HEK293 (cell line): ENCODE data around the gene SUFU.
A peak's percentile ranks its signal among the peaks of the same experiment; 100 is the strongest.
"Not testable (repeated sequence)": the region's sequence is repeated elsewhere in the genome, so short reads cannot be mapped to it uniquely, and the experiment has no call there.

ENCODE experiments used
- CTCF ChIA-PET: fragments of 350-600 bp; formaldehyde crosslinking; extraction: SDS; loops from one replicate; lab custom pipeline; 2021; ENCODE audit warnings: antibody characterized with exemption; lab: Yijun Ruan, JAX
- POLR2A ChIA-PET: fragments of 300-600 bp; formaldehyde crosslinking; extraction: SDS; loops from one replicate; lab custom pipeline; 2020; ENCODE audit warnings: antibody characterized with exemption, inconsistent platforms; lab: Yijun Ruan, JAX
- H3K27ac ChIP-seq: fragments of 200-500 bp; sonication (Bioruptor generic); 2 replicates; pipeline ENCODE4 v1.5.1; 2014; ENCODE audit warnings: low read depth, low read length, control low read depth, inconsistent platforms; ENCODE audit errors: extremely low read depth
- H3K36me3 ChIP-seq, 2 experiments: fragments of 200-500 bp in 1 of 2; sonication (Bioruptor generic) in 1 of 2; 1 replicate in 1 of 2; 2 replicates in 1 of 2; pipeline ENCODE4 v1.5.1; 2014 to 2017; ENCODE audit warnings: inconsistent platforms in 2 of 2, low read length in 2 of 2; ENCODE audit not compliant: control insufficient read depth in 2 of 2, insufficient read depth in 1 of 2
- H3K4me1 ChIP-seq: fragments of 200-500 bp; sonication (Bioruptor generic); 2 replicates; pipeline ENCODE4 v1.5.1; 2014; ENCODE audit warnings: mild to moderate bottlenecking, low read length, inconsistent platforms; ENCODE audit not compliant: control insufficient read depth, insufficient read depth
- H3K4me3 ChIP-seq: 2 replicates; pipeline ENCODE4 v1.5.1; 2011; ENCODE audit warnings: low read depth, mild to moderate bottlenecking, control low read depth, low read length, moderate library complexity
- H3K9me3 ChIP-seq: fragments of 200-500 bp; sonication (Bioruptor generic); 2 replicates; pipeline ENCODE4 v1.5.1; 2014; ENCODE audit warnings: low read depth, low read length, inconsistent platforms; ENCODE audit not compliant: control insufficient read depth, insufficient read depth
- EGR2 ChIP-seq: fragments of 450-650 bp; formaldehyde crosslinking; IDR thresholded peaks from 2 replicates; pipeline ENCODE4 v1.5.1; 2016; ENCODE audit warnings: low read depth, missing biosample characterization, missing genetic modification characterization
- HOXD13 ChIP-seq: sonication (generic); formaldehyde crosslinking; IDR thresholded peaks from 2 replicates; pipeline ENCODE4 v1.8.0; 2022; ENCODE audit warnings: missing genetic modification reagents, borderline replicate concordance
- KLF10 ChIP-seq: fragments of 450-650 bp; IDR thresholded peaks from 2 replicates; pipeline ENCODE4 v1.5.1; 2018; ENCODE audit warnings: missing biosample characterization, mild to moderate bottlenecking, missing genetic modification characterization
- ZFHX2 ChIP-seq: fragments of 450-650 bp; formaldehyde crosslinking; conservative IDR thresholded peaks from 2 replicates; pipeline ENCODE4 v1.5.1; 2016; ENCODE audit warnings: missing biosample characterization, missing genetic modification characterization
- ZFP41 ChIP-seq: fragments of 450-650 bp; formaldehyde crosslinking; IDR thresholded peaks from 2 replicates; pipeline ENCODE4 v1.5.1; 2016; ENCODE audit warnings: missing biosample characterization, missing genetic modification characterization, borderline replicate concordance
- ZNF155 ChIP-seq: fragments of 450-650 bp; formaldehyde crosslinking; IDR thresholded peaks from 2 replicates; pipeline ENCODE4 v1.5.1; 2016; ENCODE audit warnings: missing biosample characterization, missing genetic modification characterization
- ZNF223 ChIP-seq: fragments of 450-650 bp; formaldehyde crosslinking; IDR thresholded peaks from 2 replicates; pipeline ENCODE4 v1.5.1; 2016; ENCODE audit warnings: missing biosample characterization, missing genetic modification characterization
- ZNF23 ChIP-seq: fragments of 450-650 bp; formaldehyde crosslinking; IDR thresholded peaks from 2 replicates; pipeline ENCODE4 v1.5.1; 2016; ENCODE audit warnings: missing biosample characterization, missing genetic modification characterization, borderline replicate concordance
- ZNF239 ChIP-seq: fragments of 450-650 bp; formaldehyde crosslinking; IDR thresholded peaks from 2 replicates; pipeline ENCODE4 v1.5.1; 2016; ENCODE audit warnings: missing biosample characterization, missing genetic modification characterization
- ZNF24 ChIP-seq: fragments of 450-650 bp; formaldehyde crosslinking; IDR thresholded peaks from 2 replicates; pipeline ENCODE4 v1.5.1; 2016; ENCODE audit warnings: missing biosample characterization, missing genetic modification characterization
- ZNF311 ChIP-seq: fragments of 450-650 bp; formaldehyde crosslinking; IDR thresholded peaks from 2 replicates; pipeline ENCODE4 v1.5.1; 2017; ENCODE audit warnings: missing biosample characterization, missing genetic modification characterization, borderline replicate concordance
- ZNF404 ChIP-seq: fragments of 450-650 bp; formaldehyde crosslinking; IDR thresholded peaks from 2 replicates; pipeline ENCODE4 v1.5.1; 2017; ENCODE audit warnings: missing biosample characterization, missing genetic modification characterization
- ZNF501 ChIP-seq: fragments of 450-650 bp; formaldehyde crosslinking; IDR thresholded peaks from 2 replicates; pipeline ENCODE4 v1.5.1; 2016; ENCODE audit warnings: missing biosample characterization, missing genetic modification characterization
- ZNF561 ChIP-seq: fragments of 450-650 bp; IDR thresholded peaks from 2 replicates; pipeline ENCODE4 v1.5.1; 2018; ENCODE audit warnings: missing biosample characterization, missing genetic modification characterization, borderline replicate concordance
- ZNF610 ChIP-seq: fragments of 450-650 bp; formaldehyde crosslinking; IDR thresholded peaks from 2 replicates; pipeline ENCODE4 v1.5.1; 2016; ENCODE audit warnings: missing biosample characterization, missing genetic modification characterization, borderline replicate concordance
- ZNF658 ChIP-seq: fragments of 450-650 bp; formaldehyde crosslinking; IDR thresholded peaks from 2 replicates; pipeline ENCODE4; 2016; ENCODE audit warnings: missing biosample characterization, missing genetic modification characterization
- ZNF660 ChIP-seq: fragments of 450-650 bp; IDR thresholded peaks from 2 replicates; pipeline ENCODE4 v1.5.1; 2018; ENCODE audit warnings: missing biosample characterization, mild to moderate bottlenecking, missing genetic modification characterization
- ZNF701 ChIP-seq: fragments of 450-650 bp; formaldehyde crosslinking; IDR thresholded peaks from 2 replicates; pipeline ENCODE4 v1.5.1; 2016; ENCODE audit warnings: missing biosample characterization, missing genetic modification characterization
- ZNF747 ChIP-seq: fragments of 450-650 bp; formaldehyde crosslinking; IDR thresholded peaks from 2 replicates; pipeline ENCODE4 v1.5.1; 2016; ENCODE audit warnings: missing biosample characterization, missing genetic modification characterization
- TF ChIP-seq, protein P1 (sequence below): fragments of 450-650 bp; formaldehyde crosslinking; IDR thresholded peaks from 2 replicates; pipeline ENCODE4 v1.5.1; 2016; ENCODE audit warnings: missing biosample characterization, missing genetic modification characterization, borderline replicate concordance
- TF ChIP-seq, protein P2 (sequence below): fragments of 450-650 bp; formaldehyde crosslinking; IDR thresholded peaks from 2 replicates; pipeline ENCODE4 v1.5.1; 2016; ENCODE audit warnings: missing biosample characterization, missing genetic modification characterization
- TF ChIP-seq, protein P3 (sequence below): fragments of 450-650 bp; formaldehyde crosslinking; IDR thresholded peaks from 2 replicates; pipeline ENCODE4 v1.5.1; 2016; ENCODE audit warnings: missing biosample characterization, missing genetic modification characterization
- TF ChIP-seq, protein P4 (sequence below): fragments of 450-650 bp; formaldehyde crosslinking; optimal IDR thresholded peaks from 2 replicates; pipeline ENCODE3; 2016; ENCODE audit warnings: missing biosample characterization, mild to moderate bottlenecking, missing genetic modification characterization

SUFU gene

DNA sequence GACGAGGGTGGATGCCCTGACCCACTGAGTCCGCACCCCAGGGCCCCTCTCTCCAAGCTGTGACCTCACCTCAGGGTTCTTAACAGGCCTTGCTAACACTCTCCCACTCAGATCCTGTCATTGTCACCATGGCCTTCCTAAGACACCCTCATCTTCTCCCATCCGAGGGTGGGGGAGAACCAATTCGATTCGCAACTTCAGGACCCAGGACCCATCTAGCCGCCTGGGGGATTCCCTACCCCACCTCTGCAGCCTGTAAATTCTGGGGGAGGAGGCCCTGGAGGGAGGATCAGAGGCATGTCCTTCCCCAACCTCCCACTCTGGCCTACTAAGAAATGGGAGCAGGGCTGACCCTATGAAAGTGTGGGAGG is 157.9 kb downstream of the SUFU start:
- Histone ChIP-seq H3K9me3 (no peaks in the 10 kb centered on the region), H3K4me1 (no peaks in the 10 kb centered on the region), H3K27ac (no peak overlapping the region), H3K4me3 (no peak overlapping the region), H3K36me3 (peaks cover 0 to 18% of the 10 kb centered on the region in 2 experiments; a peak in 2 of 3 replicates)
- ChIA-PET CTCF (interaction anchor here (2.0 kb wide), 1 partner anchor 8 kb away, joined by 15 read pairs; no protein-coding TSS in a partner anchor), POLR2A (interaction anchor here (0.5 to 1.5 kb wide), 3 partner anchors 14 to 148 kb away, joined by 3 to 7 read pairs (median 3); partner anchors contain the start of gene ARL3)
- no peak for TF ChIP-seq ZNF24 (tag by site-specific recombination)
- TF ChIP-seq ZNF155 (tag by site-specific recombination): no peak
- TF ChIP-seq ZNF23 (tag by site-specific recombination): no peak
- no peak for TF ChIP-seq ZNF239 (tag by site-specific recombination)
- TF ChIP-seq, protein P1, sequence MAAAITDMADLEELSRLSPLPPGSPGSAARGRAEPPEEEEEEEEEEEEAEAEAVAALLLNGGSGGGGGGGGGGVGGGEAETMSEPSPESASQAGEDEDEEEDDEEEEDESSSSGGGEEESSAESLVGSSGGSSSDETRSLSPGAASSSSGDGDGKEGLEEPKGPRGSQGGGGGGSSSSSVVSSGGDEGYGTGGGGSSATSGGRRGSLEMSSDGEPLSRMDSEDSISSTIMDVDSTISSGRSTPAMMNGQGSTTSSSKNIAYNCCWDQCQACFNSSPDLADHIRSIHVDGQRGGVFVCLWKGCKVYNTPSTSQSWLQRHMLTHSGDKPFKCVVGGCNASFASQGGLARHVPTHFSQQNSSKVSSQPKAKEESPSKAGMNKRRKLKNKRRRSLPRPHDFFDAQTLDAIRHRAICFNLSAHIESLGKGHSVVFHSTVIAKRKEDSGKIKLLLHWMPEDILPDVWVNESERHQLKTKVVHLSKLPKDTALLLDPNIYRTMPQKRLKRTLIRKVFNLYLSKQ (tag by site-specific recombination): no peak
- TF ChIP-seq ZFHX2: peak; percentile 81
- TF ChIP-seq ZNF658: no peak
- no peak for TF ChIP-seq ZNF747
- peak; percentile 73 for TF ChIP-seq EGR2 (tag by site-specific recombination)
- TF ChIP-seq ZNF610: no peak
- TF ChIP-seq ZNF660 (tag by site-specific recombination): no peak

DNA sequence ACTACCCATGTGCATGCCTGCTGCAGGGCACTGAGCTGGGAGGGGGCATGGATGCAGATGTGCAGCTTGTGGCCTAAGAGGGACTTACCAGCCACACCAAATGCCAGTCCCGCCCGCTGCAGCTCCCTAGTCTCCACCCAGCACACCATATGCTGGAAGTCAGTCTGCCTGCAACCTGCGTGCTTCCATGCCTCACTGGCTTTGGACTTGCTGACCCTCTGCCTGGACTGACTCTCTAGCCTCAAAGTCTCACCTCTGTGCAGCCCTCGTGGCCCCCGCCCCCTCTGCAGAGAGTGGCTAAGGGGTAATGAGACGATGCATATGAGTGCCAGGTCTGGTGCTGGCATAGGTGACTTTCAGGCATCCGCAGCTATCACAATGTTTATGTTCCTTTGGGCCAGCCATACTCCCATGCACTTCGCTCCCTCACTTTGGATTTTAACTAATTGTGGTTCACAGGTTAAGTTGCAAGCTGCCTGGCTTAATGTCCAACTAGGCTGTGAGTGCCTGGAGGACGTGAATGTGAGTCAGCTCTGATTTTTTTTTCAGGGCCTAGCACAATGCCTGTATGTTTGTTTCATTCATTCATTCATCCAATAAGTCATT is 162.2 kb downstream of the SUFU start:
- no peak overlapping the region for H3K4me3 ChIP-seq
- H3K27ac ChIP-seq: no peak overlapping the region
- ChIA-PET CTCF (interaction anchor here (0.6 to 1.4 kb wide), 4 partner anchors 10 to 600 kb away, joined by 3 to 6 read pairs (median 4); no protein-coding TSS in a partner anchor), POLR2A (no interaction called here)
- no peaks in the 10 kb centered on the region for H3K36me3 ChIP-seq
- H3K4me1 ChIP-seq: no peaks in the 10 kb centered on the region
- H3K9me3 ChIP-seq: no peaks in the 10 kb centered on the region
- TF ChIP-seq ZNF223 (no peak), ZNF404 (tag by site-specific recombination) (no peak), ZNF701 (tag by site-specific recombination) (no peak), ZNF311 (tag by site-specific recombination) (no peak), ZFP41 (tag by site-specific recombination) (no peak), HOXD13 (no peak), ZNF561 (tag by site-specific recombination) (no peak), ZNF501 (tag by site-specific recombination) (no peak), KLF10 (no peak)
- TF ChIP-seq, protein P2, sequence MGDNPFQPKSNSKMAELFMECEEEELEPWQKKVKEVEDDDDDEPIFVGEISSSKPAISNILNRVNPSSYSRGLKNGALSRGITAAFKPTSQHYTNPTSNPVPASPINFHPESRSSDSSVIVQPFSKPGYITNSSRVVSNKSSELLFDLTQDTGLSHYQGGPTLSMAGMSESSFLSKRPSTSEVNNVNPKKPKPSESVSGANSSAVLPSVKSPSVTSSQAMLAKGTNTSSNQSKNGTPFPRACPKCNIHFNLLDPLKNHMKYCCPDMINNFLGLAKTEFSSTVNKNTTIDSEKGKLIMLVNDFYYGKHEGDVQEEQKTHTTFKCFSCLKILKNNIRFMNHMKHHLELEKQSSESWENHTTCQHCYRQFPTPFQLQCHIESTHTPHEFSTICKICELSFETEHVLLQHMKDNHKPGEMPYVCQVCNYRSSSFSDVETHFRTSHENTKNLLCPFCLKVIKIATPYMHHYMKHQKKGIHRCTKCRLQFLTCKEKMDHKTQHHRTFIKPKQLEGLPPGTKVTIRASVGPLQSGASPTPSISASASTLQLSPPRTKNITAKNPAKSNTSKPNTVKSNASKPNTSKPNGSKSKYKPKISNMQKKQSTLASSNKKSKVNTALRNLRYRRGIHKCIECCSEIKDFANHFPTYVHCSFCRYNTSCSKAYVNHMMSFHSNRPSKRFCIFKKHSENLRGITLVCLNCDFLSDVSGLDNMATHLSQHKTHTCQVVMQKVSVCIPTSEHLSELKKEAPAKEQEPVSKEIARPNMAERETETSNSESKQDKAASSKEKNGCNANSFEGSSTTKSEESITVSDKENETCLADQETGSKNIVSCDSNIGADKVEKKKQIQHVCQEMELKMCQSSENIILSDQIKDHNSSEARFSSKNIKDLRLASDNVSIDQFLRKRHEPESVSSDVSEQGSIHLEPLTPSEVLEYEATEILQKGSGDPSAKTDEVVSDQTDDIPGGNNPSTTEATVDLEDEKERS (tag by site-specific recombination): no peak
- TF ChIP-seq, protein P3, sequence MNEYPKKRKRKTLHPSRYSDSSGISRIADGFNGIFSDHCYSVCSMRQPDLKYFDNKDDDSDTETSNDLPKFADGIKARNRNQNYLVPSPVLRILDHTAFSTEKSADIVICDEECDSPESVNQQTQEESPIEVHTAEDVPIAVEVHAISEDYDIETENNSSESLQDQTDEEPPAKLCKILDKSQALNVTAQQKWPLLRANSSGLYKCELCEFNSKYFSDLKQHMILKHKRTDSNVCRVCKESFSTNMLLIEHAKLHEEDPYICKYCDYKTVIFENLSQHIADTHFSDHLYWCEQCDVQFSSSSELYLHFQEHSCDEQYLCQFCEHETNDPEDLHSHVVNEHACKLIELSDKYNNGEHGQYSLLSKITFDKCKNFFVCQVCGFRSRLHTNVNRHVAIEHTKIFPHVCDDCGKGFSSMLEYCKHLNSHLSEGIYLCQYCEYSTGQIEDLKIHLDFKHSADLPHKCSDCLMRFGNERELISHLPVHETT (tag by site-specific recombination): no peak
- TF ChIP-seq, protein P4, sequence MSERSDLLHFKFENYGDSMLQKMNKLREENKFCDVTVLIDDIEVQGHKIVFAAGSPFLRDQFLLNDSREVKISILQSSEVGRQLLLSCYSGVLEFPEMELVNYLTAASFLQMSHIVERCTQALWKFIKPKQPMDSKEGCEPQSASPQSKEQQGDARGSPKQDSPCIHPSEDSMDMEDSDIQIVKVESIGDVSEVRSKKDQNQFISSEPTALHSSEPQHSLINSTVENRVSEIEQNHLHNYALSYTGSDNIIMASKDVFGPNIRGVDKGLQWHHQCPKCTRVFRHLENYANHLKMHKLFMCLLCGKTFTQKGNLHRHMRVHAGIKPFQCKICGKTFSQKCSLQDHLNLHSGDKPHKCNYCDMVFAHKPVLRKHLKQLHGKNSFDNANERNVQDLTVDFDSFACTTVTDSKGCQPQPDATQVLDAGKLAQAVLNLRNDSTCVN (tag by site-specific recombination): no peak

DNA sequence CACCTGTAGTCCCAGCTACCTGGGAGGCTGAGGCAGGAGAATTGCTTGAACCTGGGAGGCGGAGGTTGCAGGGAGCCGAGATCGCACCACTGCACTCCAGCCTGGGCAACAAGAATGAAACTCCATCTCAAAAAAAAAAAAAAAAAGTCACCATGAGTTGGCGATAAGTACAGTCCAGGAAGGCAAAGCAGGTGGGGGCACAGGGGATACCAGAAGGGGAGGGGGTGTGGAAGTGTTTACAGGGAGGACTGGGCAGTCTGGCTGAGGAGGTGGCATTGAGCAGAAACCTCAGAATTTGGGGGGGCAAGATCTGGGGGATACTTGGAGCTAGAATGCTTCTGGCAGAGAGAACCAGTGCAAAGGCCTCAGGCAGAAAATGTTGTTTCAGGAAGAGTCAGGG is 163.6 kb downstream of the SUFU start:
- POLR2A ChIA-PET: interaction anchor here (0.7 kb wide), 1 partner anchor 26 kb away, joined by 5 read pairs; no protein-coding TSS in a partner anchor
- H3K4me1 ChIP-seq, H3K27ac ChIP-seq, H3K4me3 ChIP-seq, H3K9me3 ChIP-seq, H3K36me3 ChIP-seq, CTCF ChIA-PET: not testable (repeated sequence)
